Natural killer cell (primary cell): ENCODE results near the gene CRNKL1. TPM values are rescaled to one million over a fixed set of nuclear protein-coding genes. Genes with fewer than 3 reads are reported as not detected.

Experiments
- ATAC-seq, 3 donors: fragments of 150-1000 bp in 2 of 3; fragments of 200-7000 bp in 1 of 3; cut with Tn5 transposase; 1 replicate in 1 of 3; 2 replicates in 2 of 3; pipeline ENCODE4 v1.10.0; 2021; ENCODE audit warnings: mild to moderate bottlenecking in 2 of 3, moderate library complexity in 2 of 3
- DNase-seq, 2 donors: peaks; one replicate each; pipeline versions ENCODE4 v3.0.0 to v3.0.0-alpha.2; 2013 to 2021; ENCODE audit warnings: mixed read lengths in 1 of 2
- H3K27ac ChIP-seq: one replicate; pipeline ENCODE4 v1.5.1; 2013; ENCODE audit warnings: mild to moderate bottlenecking, low read length
- H3K27me3 ChIP-seq: one replicate; pipeline ENCODE4 v1.6.1; 2013; ENCODE audit warnings: low read length; ENCODE audit not compliant: control insufficient read depth, insufficient read depth
- H3K36me3 ChIP-seq: one replicate; pipeline ENCODE4 v1.6.1; 2013; ENCODE audit warnings: low read length; ENCODE audit not compliant: control insufficient read depth, insufficient read depth
- H3K4me1 ChIP-seq: one replicate; pipeline ENCODE4 v1.6.1; 2013; ENCODE audit warnings: low read length; ENCODE audit not compliant: control insufficient read depth, insufficient read depth
- H3K4me3 ChIP-seq: one replicate; pipeline ENCODE4 v1.5.1; 2013; ENCODE audit warnings: low read length
- H3K9me3 ChIP-seq: one replicate; pipeline ENCODE4 v1.6.1; 2013; ENCODE audit warnings: low read length; ENCODE audit not compliant: control insufficient read depth, insufficient read depth
- H3K27ac Mint-ChIP-seq, 2 donors: one replicate each; pipeline ENCODE4 v1.8.0; 2022; ENCODE audit warnings: mild to moderate bottlenecking in 2 of 2, mixed read lengths in 2 of 2, moderate library complexity in 1 of 2
- H3K27me3 Mint-ChIP-seq, 2 donors: one replicate each; pipeline ENCODE4 v1.8.0; 2022; ENCODE audit warnings: low read depth in 2 of 2, mixed read lengths in 2 of 2
- H3K36me3 Mint-ChIP-seq: one replicate; pipeline ENCODE4 v1.8.0; 2022; ENCODE audit warnings: mixed read lengths
- H3K4me1 Mint-ChIP-seq, 2 donors: one replicate each; pipeline ENCODE4 v1.8.0; 2022; ENCODE audit warnings: mixed read lengths in 2 of 2
- H3K4me3 Mint-ChIP-seq: one replicate; pipeline ENCODE4 v1.8.0; 2022; ENCODE audit warnings: mild to moderate bottlenecking, moderate library complexity, mixed read lengths
- H3K9me3 Mint-ChIP-seq, 2 donors: one replicate each; pipeline ENCODE4 v1.8.0; 2022; ENCODE audit warnings: mixed read lengths in 2 of 2
- WGBS: methylation state at CpG from one replicate; pipeline ENCODE4 v1.1.7; 2013; ENCODE audit warnings: missing lambda C conversion rate; ENCODE audit not compliant: insufficient coverage; 5-methylcytosine and 5-hydroxymethylcytosine counted together
- intact Hi-C: fragments of 100-400 bp; cut with micrococcal nuclease; formaldehyde crosslinking; loops from one replicate; pipeline ENCODE4 v1.14.2; 2022
- total RNA-seq, 4 donors: library from RNA; stranded (reverse); fragments of 120-200 nt in 1 of 4; gene quantifications; one replicate each; pipeline versions ENCODE4 v1.2.3 to v1.2.4, GENCODE V29; 2013 to 2022
- TF ChIP-seq, protein P1 (sequence below): fragments of 200-600 bp; IDR thresholded peaks from one replicate; pipeline ENCODE4 v1.8.0; 2022; ENCODE audit warnings: antibody characterized with exemption

CRNKL1 gene
- total RNA-seq, 3 donors from 2014 or later (not counting 1 experiment from before 2014, with no cell fraction given) = 30.8 to 34.5 (median 31.6) TPM

- ATAC-seq = no peak
- H3K27me3 Mint-ChIP-seq = peaks cover 0 to 2% of the 10 kb centered on the region in 2 donors
- Histone ChIP-seq H3K36me3 (no peaks in the 10 kb centered on the region), H3K4me3 (no peak overlapping the region), H3K27me3 (no peaks in the 10 kb centered on the region), H3K4me1 (no peaks in the 10 kb centered on the region), H3K9me3 (no peaks in the 10 kb centered on the region), H3K27ac (no peak overlapping the region)
- intact Hi-C loops = loop anchor here (10.0 kb wide), 1 partner anchor 735 kb away; no protein-coding TSS in a partner anchor
- H3K36me3 Mint-ChIP-seq = no peaks in the 10 kb centered on the region
- H3K27ac Mint-ChIP-seq = no peak overlapping the region
- H3K4me1 Mint-ChIP-seq = peaks cover 0 to 5% of the 10 kb centered on the region in 2 donors
- WGBS = 88% methylated on average over 1 of the region's 1 CpG
- no peaks in the 10 kb centered on the region for H3K9me3 Mint-ChIP-seq
- no peak overlapping the region for H3K4me3 Mint-ChIP-seq
- TF ChIP-seq, protein P1, sequence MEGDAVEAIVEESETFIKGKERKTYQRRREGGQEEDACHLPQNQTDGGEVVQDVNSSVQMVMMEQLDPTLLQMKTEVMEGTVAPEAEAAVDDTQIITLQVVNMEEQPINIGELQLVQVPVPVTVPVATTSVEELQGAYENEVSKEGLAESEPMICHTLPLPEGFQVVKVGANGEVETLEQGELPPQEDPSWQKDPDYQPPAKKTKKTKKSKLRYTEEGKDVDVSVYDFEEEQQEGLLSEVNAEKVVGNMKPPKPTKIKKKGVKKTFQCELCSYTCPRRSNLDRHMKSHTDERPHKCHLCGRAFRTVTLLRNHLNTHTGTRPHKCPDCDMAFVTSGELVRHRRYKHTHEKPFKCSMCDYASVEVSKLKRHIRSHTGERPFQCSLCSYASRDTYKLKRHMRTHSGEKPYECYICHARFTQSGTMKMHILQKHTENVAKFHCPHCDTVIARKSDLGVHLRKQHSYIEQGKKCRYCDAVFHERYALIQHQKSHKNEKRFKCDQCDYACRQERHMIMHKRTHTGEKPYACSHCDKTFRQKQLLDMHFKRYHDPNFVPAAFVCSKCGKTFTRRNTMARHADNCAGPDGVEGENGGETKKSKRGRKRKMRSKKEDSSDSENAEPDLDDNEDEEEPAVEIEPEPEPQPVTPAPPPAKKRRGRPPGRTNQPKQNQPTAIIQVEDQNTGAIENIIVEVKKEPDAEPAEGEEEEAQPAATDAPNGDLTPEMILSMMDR = no peak
- DNase-seq = no peak
Observed at GRCh38 chr20:20089939-20090338, 37.7 kb upstream of the CRNKL1 start.

DNA sequence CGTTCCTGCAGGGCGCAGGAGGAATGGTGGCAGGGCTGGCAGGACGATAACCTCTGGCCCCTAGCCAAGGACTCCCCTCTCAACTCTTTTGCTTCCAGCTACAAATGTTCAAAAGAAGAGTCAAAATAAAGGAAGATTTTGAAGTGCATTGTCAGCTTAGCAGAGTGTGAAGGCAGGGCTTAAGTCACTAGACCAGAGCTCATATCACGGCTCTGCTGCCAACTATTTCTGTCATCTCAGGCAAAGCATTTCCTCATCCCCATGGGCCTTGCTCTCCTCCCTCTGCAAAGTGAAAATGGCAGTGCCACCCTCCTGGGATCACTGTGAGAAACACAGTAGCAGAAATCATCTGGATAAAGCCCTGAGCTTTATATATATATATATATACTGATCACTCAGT is 36.8 kb upstream of the CRNKL1 start:
- ATAC-seq (no peak), DNase-seq (no peak)
- TF ChIP-seq, protein P1 = no peak
- intact Hi-C loops = loop anchor here (10.0 kb wide), 1 partner anchor 736 kb away; no protein-coding TSS in a partner anchor
- Mint-ChIP-seq H3K4me3 (no peak overlapping the region), H3K27ac (no peak overlapping the region), H3K27me3 (peaks cover 0 to 2% of the 10 kb centered on the region in 2 donors), H3K36me3 (no peaks in the 10 kb centered on the region), H3K9me3 (no peaks in the 10 kb centered on the region), H3K4me1 (peaks cover 4 to 5% of the 10 kb centered on the region in 2 donors)
- Histone ChIP-seq H3K27me3 (no peaks in the 10 kb centered on the region), H3K27ac (no peak overlapping the region), H3K4me3 (no peak overlapping the region), H3K36me3 (no peaks in the 10 kb centered on the region), H3K4me1 (peaks cover 4% of the 10 kb centered on the region), H3K9me3 (no peaks in the 10 kb centered on the region)
- 89% methylated on average over 4 of the region's 4 CpGs for WGBS

- Mint-ChIP-seq H3K36me3 (no peaks in the 10 kb centered on the region), H3K27ac (no peak overlapping the region), H3K4me3 (no peak overlapping the region), H3K9me3 (no peaks in the 10 kb centered on the region), H3K27me3 (peaks cover 0 to 4% of the 10 kb centered on the region in 2 donors), H3K4me1 (peaks cover 7 to 9% of the 10 kb centered on the region in 2 donors)
- Histone ChIP-seq H3K4me1 (peaks cover 4% of the 10 kb centered on the region), H3K27ac (no peak overlapping the region), H3K27me3 (peaks cover 2% of the 10 kb centered on the region), H3K9me3 (no peaks in the 10 kb centered on the region), H3K4me3 (no peak overlapping the region), H3K36me3 (no peaks in the 10 kb centered on the region)
- intact Hi-C loops = loop anchor here (10.0 kb wide), 1 partner anchor 739 kb away; no protein-coding TSS in a partner anchor
- 46% methylated on average over 2 of the region's 2 CpGs for WGBS
- TF ChIP-seq, protein P1 = no peak
- ATAC-seq (no peak), DNase-seq (no peak)
Observed at GRCh38 chr20:20085812-20086211, 33.5 kb upstream of the CRNKL1 start.

- WGBS = 85% methylated on average over 9 of the region's 9 CpGs
- no peak overlapping the region for H3K27ac Mint-ChIP-seq
- H3K27me3 Mint-ChIP-seq = peaks cover 0 to 4% of the 10 kb centered on the region in 2 donors
- TF ChIP-seq, protein P1 = no peak
- no peaks in the 10 kb centered on the region for H3K9me3 Mint-ChIP-seq
- DNase-seq = no peak
- Histone ChIP-seq H3K27me3 (peaks cover 2% of the 10 kb centered on the region), H3K36me3 (no peaks in the 10 kb centered on the region), H3K27ac (no peak overlapping the region), H3K4me3 (no peak overlapping the region), H3K4me1 (peaks cover 4% of the 10 kb centered on the region), H3K9me3 (no peaks in the 10 kb centered on the region)
- no peak for ATAC-seq
- intact Hi-C loops = loop anchor here (10.0 kb wide), 1 partner anchor 740 kb away; no protein-coding TSS in a partner anchor
- H3K4me3 Mint-ChIP-seq = no peak overlapping the region
- H3K4me1 Mint-ChIP-seq = peaks cover 7 to 9% of the 10 kb centered on the region in 2 donors
- H3K36me3 Mint-ChIP-seq = no peaks in the 10 kb centered on the region
Observed at GRCh38 chr20:20085071-20085470, 32.8 kb upstream of the CRNKL1 start.
